Measurements from ENCODE around the gene SLC9A8. TPM values are rescaled to one million over a fixed set of nuclear protein-coding genes. Genes with fewer than 3 reads are reported as not detected.

Gene SLC9A8
- total and polyA plus RNA-seq, 9 of the 15 experiments (the other 6 are each of a cell fraction or from before 2014, with no cell fraction given), result 0.56 to 9.7 (median 5.0) TPM

DNA sequence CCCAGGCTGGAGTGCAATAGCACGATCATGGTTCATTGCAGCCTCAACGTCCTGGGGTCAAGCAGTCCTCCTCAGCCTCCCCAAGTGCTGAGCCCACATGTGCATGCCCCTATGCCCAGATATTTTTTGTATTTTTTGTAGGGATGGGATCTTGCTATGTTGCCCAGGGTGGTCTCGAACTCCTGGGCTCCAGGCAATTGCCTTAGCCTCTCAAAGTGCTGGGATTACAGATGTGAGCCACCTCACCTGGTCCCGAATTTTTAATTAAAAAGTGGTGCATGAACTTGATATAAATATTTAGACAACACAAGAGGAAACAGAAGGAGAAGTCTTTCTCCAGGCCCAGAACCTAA, 116.5 kb downstream of the SLC9A8 start:
- H3K9me3 ChIP-seq (replicated peaks; ENCODE audit: control insufficient read depth, insufficient read depth, low read depth, low read length), result no peaks in the 10 kb centered on the region
- H2AFZ ChIP-seq (ENCODE audit: low read depth, low read length), result no peak overlapping the region
- H3K36me3 ChIP-seq (ENCODE audit: control insufficient read depth, insufficient read depth, low read length), result no peaks in the 10 kb centered on the region
- H3K9me1 ChIP-seq (ENCODE audit: control insufficient read depth, insufficient read depth, low read length), result no peaks in the 10 kb centered on the region
- ATAC-seq, result no peak
- DNase-seq (ENCODE audit: extremely low read depth in 1 of 4, low spot score in 3 of 4), result no peak
- no peak overlapping the region for H3K9ac ChIP-seq (ENCODE audit: insufficient read depth in 1 of 2, low read depth in 2 of 2, low read length in 2 of 2)
- FAIRE-seq, result no peak
- ChIA-PET CTCF (ENCODE audit: low intra/inter-chr PET ratio) (interaction anchor here (0.5 to 2.1 kb wide), 5 partner anchors 318 to 595 kb away, joined by 3 to 12 read pairs (median 6); no protein-coding TSS in a partner anchor), POLR2A (no interaction called here)
- intact Hi-C loops (cut with micrococcal nuclease) (loop anchor here (2.0 kb wide), 3 partner anchors 14 to 318 kb away; partner anchors contain the start of gene SPATA2), in situ Hi-C loops (cut with MboI) (no loop called here)
- no peak overlapping the region for H3K4me3 ChIP-seq
- no peaks in the 10 kb centered on the region for H3K79me2 ChIP-seq (ENCODE audit: control insufficient read depth, insufficient read depth, low read length)
- WGBS (ENCODE audit: insufficient coverage, low coverage, missing lambda C conversion rate), result 2% methylated on average over 4 of the region's 4 CpGs
- no peaks in the 10 kb centered on the region for H4K20me1 ChIP-seq (replicated peaks; ENCODE audit: control insufficient read depth, insufficient read depth, low read length)
- no peak for TF ChIP-seq ZNF583 (CRISPR knock-in tag; IDR thresholded peaks at IDR 0.05)
- peak; percentile 47 for TF ChIP-seq RBM25 (IDR thresholded peaks at IDR 0.05; ENCODE audit: low read depth, low read length, severe bottlenecking)
- TF ChIP-seq HMBOX1 (IDR thresholded peaks at IDR 0.05), result 0 out of 2 replicates have a peak, but pooled peaks have one; percentile 5
- peak; percentile 87 for TF ChIP-seq ZNF121 (CRISPR knock-in tag; conservative IDR thresholded peaks at IDR 0.05)
- TF ChIP-seq ARID1B (IDR thresholded peaks at IDR 0.05), result no peak
- no peak for TF ChIP-seq PML (IDR thresholded peaks at IDR 0.05; ENCODE audit: low read length)
- H3K27me3 ChIP-seq (ENCODE audit: control insufficient read depth in 2 of 2, insufficient read depth in 2 of 2, low read length in 2 of 2), result no peaks in the 10 kb centered on the region
- H3K27ac ChIP-seq (ENCODE audit: extremely low read depth, low read depth, low read length), result no peak overlapping the region
- BruUV-seq (replicated peaks), result no TSS peak
- H3K4me1 ChIP-seq (replicated peaks in 1 of 2; ENCODE audit: control insufficient read depth in 2 of 2, insufficient read depth in 2 of 2, low read length in 2 of 2), result no peaks in the 10 kb centered on the region; a peak in 2 of 5 replicates
- H3K4me2 ChIP-seq (ENCODE audit: insufficient read depth, low read length), result no peak overlapping the region

Data from K562 (cell line).